MM.1S (cell line): Measurements from ENCODE around the gene LRRK1.

Experiments
- DNase-seq: peaks from one replicate; pipeline ENCODE4 v3.0.0-alpha.2; 2015
- H2AFZ ChIP-seq: fragments of 300-600 bp; sonication (generic); 2 replicates; pipeline ENCODE4 v1.6.0; 2016; ENCODE audit warnings: antibody characterized with exemption, low read length
- H3F3A ChIP-seq: fragments of 300-600 bp; sonication (generic); 2 replicates; pipeline ENCODE4 v1.6.1; 2016; ENCODE audit warnings: mild to moderate bottlenecking, antibody characterized with exemption, low read length, moderate library complexity, mixed read lengths; ENCODE audit not compliant: insufficient read depth
- H3K27ac ChIP-seq: fragments of 300-600 bp; sonication (generic); 2 replicates; pipeline ENCODE4 v1.5.1; 2016; ENCODE audit warnings: mild to moderate bottlenecking, low read length
- H3K27me3 ChIP-seq: fragments of 300-600 bp; sonication (generic); replicated peaks from 2 replicates; pipeline ENCODE4 v1.6.0; 2016; ENCODE audit warnings: low read length; ENCODE audit not compliant: insufficient read depth
- H3K36me3 ChIP-seq: fragments of 300-600 bp; sonication (generic); replicated peaks from 2 replicates; pipeline ENCODE4 v1.6.1; 2016; ENCODE audit warnings: mild to moderate bottlenecking, low read length, mixed read lengths; ENCODE audit not compliant: insufficient read depth
- H3K4me1 ChIP-seq: fragments of 300-600 bp; sonication (generic); 2 replicates; pipeline ENCODE4 v1.6.1; 2016; ENCODE audit warnings: low read length, mixed read lengths
- H3K4me2 ChIP-seq: fragments of 300-600 bp; sonication (generic); 2 replicates; pipeline ENCODE4 v1.6.0; 2016; ENCODE audit warnings: low read depth, low read length
- H3K4me3 ChIP-seq: fragments of 300-600 bp; sonication (generic); 2 replicates; pipeline ENCODE4 v1.5.1; 2016; ENCODE audit warnings: low read length, mixed read lengths
- H3K79me2 ChIP-seq: fragments of 300-600 bp; sonication (generic); 2 replicates; pipeline ENCODE4 v1.6.1; 2016; ENCODE audit warnings: mixed run types, low read length, mixed read lengths
- H3K9ac ChIP-seq: fragments of 300-600 bp; sonication (generic); 2 replicates; pipeline ENCODE4 v1.6.1; 2016; ENCODE audit warnings: low read length, mixed read lengths
- H3K9me2 ChIP-seq: fragments of 300-600 bp; sonication (generic); replicated peaks from 2 replicates; pipeline ENCODE4 v1.6.1; 2016; ENCODE audit warnings: mild to moderate bottlenecking, low read length, mixed read lengths; ENCODE audit not compliant: insufficient read depth
- H3K9me3 ChIP-seq: fragments of 300-600 bp; sonication (generic); replicated peaks from 2 replicates; pipeline ENCODE4 v1.6.1; 2016; ENCODE audit warnings: mild to moderate bottlenecking, low read length, mixed read lengths; ENCODE audit not compliant: insufficient read depth
- H4K20me1 ChIP-seq: fragments of 300-600 bp; sonication (generic); 2 replicates; pipeline ENCODE4 v1.6.1; 2016; ENCODE audit warnings: mild to moderate bottlenecking, low read length, moderate library complexity, mixed read lengths; ENCODE audit not compliant: insufficient read depth
- CTCF ChIP-seq: fragments of 300-600 bp; sonication (generic); IDR thresholded peaks from 2 replicates; pipeline ENCODE4 v1.5.1; 2016; ENCODE audit warnings: antibody characterized with exemption, low read length, mixed read lengths
- EZH2 ChIP-seq: fragments of 300-600 bp; sonication (generic); optimal IDR thresholded peaks from 2 replicates; pipeline ENCODE3; 2017; ENCODE audit warnings: low read depth, mild to moderate bottlenecking, antibody characterized with exemption, low read length, mixed read lengths
- EZH2phosphoT487 ChIP-seq: fragments of 300-600 bp; sonication (generic); IDR thresholded peaks from 2 replicates; pipeline ENCODE4 v1.6.1; 2018; ENCODE audit warnings: antibody characterized with exemption, low read length

Gene LRRK1

GRCh38 chr15:101054991-101055390 lies 135.8 kb downstream of the LRRK1 start:
- H3K9me2 ChIP-seq = no peaks in the 10 kb centered on the region
- H3K9ac ChIP-seq = no peak overlapping the region
- H3K4me1 ChIP-seq = no peaks in the 10 kb centered on the region
- no peak overlapping the region for H3K4me2 ChIP-seq
- no peaks in the 10 kb centered on the region for H3K79me2 ChIP-seq
- H3F3A ChIP-seq = no peaks in the 10 kb centered on the region
- H2AFZ ChIP-seq = no peak overlapping the region
- no peaks in the 10 kb centered on the region for H3K36me3 ChIP-seq
- no peaks in the 10 kb centered on the region for H3K9me3 ChIP-seq
- H3K27ac ChIP-seq = no peak overlapping the region
- H3K27me3 ChIP-seq = no peaks in the 10 kb centered on the region
- no peaks in the 10 kb centered on the region for H4K20me1 ChIP-seq
- TF ChIP-seq EZH2phosphoT487 (no peak), EZH2 (no peak), CTCF (no peak)
- DNase-seq = no peak
- no peak overlapping the region for H3K4me3 ChIP-seq

GRCh38 chr15:101055411-101055810 lies 136.3 kb downstream of the LRRK1 start:
- no peaks in the 10 kb centered on the region for H4K20me1 ChIP-seq
- H3K9me3 ChIP-seq = no peaks in the 10 kb centered on the region
- H3K79me2 ChIP-seq = no peaks in the 10 kb centered on the region
- H3K27me3 ChIP-seq = no peaks in the 10 kb centered on the region
- DNase-seq = no peak
- TF ChIP-seq EZH2 (no peak), CTCF (no peak), EZH2phosphoT487 (no peak)
- no peak overlapping the region for H3K9ac ChIP-seq
- H3K4me3 ChIP-seq = no peak overlapping the region
- H3K9me2 ChIP-seq = no peaks in the 10 kb centered on the region
- H3K27ac ChIP-seq = no peak overlapping the region
- H3K36me3 ChIP-seq = no peaks in the 10 kb centered on the region
- no peak overlapping the region for H2AFZ ChIP-seq
- no peak overlapping the region for H3K4me2 ChIP-seq
- H3K4me1 ChIP-seq = no peaks in the 10 kb centered on the region
- H3F3A ChIP-seq = no peaks in the 10 kb centered on the region

- Histone ChIP-seq H3K36me3 (no peaks in the 10 kb centered on the region), H3K79me2 (no peaks in the 10 kb centered on the region), H3K9ac (no peak overlapping the region), H3K27ac (no peak overlapping the region), H3K4me1 (no peaks in the 10 kb centered on the region), H2AFZ (no peak overlapping the region), H3K9me3 (no peaks in the 10 kb centered on the region), H3K27me3 (no peaks in the 10 kb centered on the region), H3K4me2 (no peak overlapping the region), H3K9me2 (no peaks in the 10 kb centered on the region), H4K20me1 (no peaks in the 10 kb centered on the region), H3K4me3 (no peak overlapping the region), H3F3A (no peaks in the 10 kb centered on the region)
- TF ChIP-seq EZH2phosphoT487 = no peak
- TF ChIP-seq CTCF = no peak
- TF ChIP-seq EZH2 = no peak
- DNase-seq = no peak
These were observed 137.5 kb downstream of the LRRK1 start for GRCh38 chr15:101056366-101057334.
